HL-60 (cell line): Measurements from ENCODE around the gene SGTB.

Experiments
- CTCF ChIP-seq: IDR thresholded peaks from one replicate; pipeline ENCODE4 v1.5.1; 2011; ENCODE audit warnings: low read length, control low read depth, inconsistent platforms; ENCODE audit not compliant: insufficient read depth
- POLR2AphosphoS5 ChIP-seq: IDR thresholded peaks from 2 replicates; pipeline ENCODE4 v1.6.1; 2012; ENCODE audit warnings: low read depth
- REST ChIP-seq: IDR thresholded peaks from 2 replicates; pipeline ENCODE4 v1.6.1; 2012; ENCODE audit warnings: low read depth; ENCODE audit not compliant: insufficient replicate concordance

- TF ChIP-seq CTCF (no peak), REST (no peak), POLR2AphosphoS5 (no peak)
These were observed 27.4 kb upstream of the SGTB start for GRCh38 chr5:65749221-65749844.
